GM23338 (cell line): ENCODE results near the gene AGPS. TPM values are rescaled to one million over a fixed set of nuclear protein-coding genes. Genes with fewer than 3 reads are reported as not detected.

Source experiments
- ATAC-seq: fragments of 200-7000 bp; cut with Tn5 transposase; 3 replicates; pipeline ENCODE4 v1.9.1; 2020
- DNase-seq: peaks from one replicate; pipeline ENCODE4 v3.0.0-alpha.2; 2015; ENCODE audit warnings: low spot score
- H2AFZ ChIP-seq: fragments of 200-600 bp; sonication (generic); 2 replicates; pipeline ENCODE4 v1.8.0; 2016; ENCODE audit warnings: antibody characterized with exemption, mild to moderate bottlenecking, moderate library complexity
- H3F3A ChIP-seq: fragments of 200-600 bp; sonication (generic); replicated peaks from 2 replicates; pipeline ENCODE4 v1.8.0; 2017; ENCODE audit warnings: antibody characterized with exemption, mixed run types, low read depth
- H3K27ac ChIP-seq: fragments of 200-600 bp; sonication (generic); 2 replicates; pipeline ENCODE4 v1.6.1; 2016; ENCODE audit warnings: low read depth
- H3K27me3 ChIP-seq: fragments of 200-600 bp; sonication (generic); 2 replicates; pipeline ENCODE4 v1.8.0; 2016; ENCODE audit warnings: mild to moderate bottlenecking, mixed run types, moderate library complexity; ENCODE audit not compliant: insufficient read depth
- H3K36me3 ChIP-seq: fragments of 200-600 bp; sonication (generic); 2 replicates; pipeline ENCODE4 v1.8.0; 2016; ENCODE audit warnings: mild to moderate bottlenecking; ENCODE audit not compliant: insufficient read depth
- H3K4me1 ChIP-seq: fragments of 200-600 bp; sonication (generic); 2 replicates; pipeline ENCODE4 v1.8.0; 2016; ENCODE audit warnings: mild to moderate bottlenecking, moderate library complexity; ENCODE audit not compliant: insufficient read depth
- H3K4me2 ChIP-seq: fragments of 200-600 bp; sonication (generic); 2 replicates; pipeline ENCODE4 v1.7.1; 2017; ENCODE audit warnings: mixed run types
- H3K4me3 ChIP-seq: fragments of 200-600 bp; sonication (generic); 2 replicates; pipeline ENCODE4 v1.6.1; 2016; ENCODE audit warnings: mixed run types
- H3K79me2 ChIP-seq: fragments of 200-600 bp; sonication (generic); replicated peaks from 2 replicates; pipeline ENCODE4 v1.8.0; 2017; ENCODE audit warnings: mild to moderate bottlenecking; ENCODE audit not compliant: insufficient read depth
- H3K9me2 ChIP-seq: fragments of 200-600 bp; sonication (generic); 2 replicates; pipeline ENCODE4 v1.8.0; 2017; ENCODE audit not compliant: insufficient read depth
- H4K20me1 ChIP-seq: fragments of 200-600 bp; sonication (generic); replicated peaks from 2 replicates; pipeline ENCODE4 v1.8.0; 2017; ENCODE audit warnings: mild to moderate bottlenecking; ENCODE audit not compliant: insufficient read depth
- H3K27ac Mint-ChIP-seq: 2 replicates; pipeline ENCODE4 v1.8.0; 2020; ENCODE audit warnings: inconsistent platforms, mild to moderate bottlenecking, moderate library complexity, mixed read lengths
- H3K27me3 Mint-ChIP-seq: 3 replicates; pipeline ENCODE4 v1.8.0; 2022; ENCODE audit warnings: low read depth, mild to moderate bottlenecking, moderate library complexity, mixed read lengths, inconsistent platforms; ENCODE audit not compliant: insufficient read depth, poor library complexity
- H3K36me3 Mint-ChIP-seq: 3 replicates; pipeline ENCODE4 v1.8.0; 2021; ENCODE audit warnings: low read depth, mild to moderate bottlenecking, inconsistent platforms, moderate library complexity, mixed read lengths
- H3K4me1 Mint-ChIP-seq: 3 replicates; pipeline ENCODE4 v1.8.0; 2020; ENCODE audit warnings: mild to moderate bottlenecking, inconsistent platforms, mixed read lengths
- H3K4me3 Mint-ChIP-seq: 3 replicates; pipeline ENCODE4 v1.8.0; 2021; ENCODE audit warnings: moderate library complexity, mild to moderate bottlenecking, inconsistent platforms, mixed read lengths
- H3K9me3 Mint-ChIP-seq: 3 replicates; pipeline ENCODE4 v1.8.0; 2020; ENCODE audit warnings: moderate library complexity, mild to moderate bottlenecking, inconsistent platforms, mixed read lengths
- CTCF ChIP-seq, 2 experiments: fragments of 200-600 bp in 1 of 2; sonication (generic) in 1 of 2; conservative IDR thresholded peaks; 2 replicates each; pipeline versions ENCODE4 v1.5.1 to v1.6.1; 2016 to 2017; ENCODE audit warnings: antibody characterized with exemption in 2 of 2, low read depth in 2 of 2, mild to moderate bottlenecking in 2 of 2, moderate library complexity in 1 of 2
- ETS1 ChIP-seq: IDR thresholded peaks from 2 replicates; pipeline ENCODE4 v1.6.1; 2016; ENCODE audit warnings: antibody characterized with exemption
- EZH2phosphoT487 ChIP-seq: fragments of 200-600 bp; sonication (generic); IDR thresholded peaks from one replicate; pipeline ENCODE4 v1.8.1; 2018; ENCODE audit warnings: antibody characterized with exemption; ENCODE audit not compliant: unreplicated experiment
- JUNB ChIP-seq: IDR thresholded peaks from one replicate; pipeline ENCODE4 v1.6.1; 2016; ENCODE audit warnings: antibody characterized with exemption; ENCODE audit not compliant: unreplicated experiment
- NANOG ChIP-seq: IDR thresholded peaks from 2 replicates; pipeline ENCODE4 v1.6.1; 2016; ENCODE audit warnings: antibody characterized with exemption, borderline replicate concordance
- POLR2AphosphoS5 ChIP-seq: IDR thresholded peaks from 2 replicates; pipeline ENCODE4 v1.6.1; 2016; ENCODE audit warnings: antibody characterized with exemption, low read depth
- STAT1 ChIP-seq: IDR thresholded peaks from one replicate; pipeline ENCODE4 v1.6.1; 2016; ENCODE audit warnings: antibody characterized with exemption; ENCODE audit not compliant: unreplicated experiment
- ZNF114 ChIP-seq: fragments of 250-450 bp; sonication (Bioruptor Pico); IDR thresholded peaks from 2 replicates; pipeline ENCODE4 v1.5.0; 2020; ENCODE audit warnings: mild to moderate bottlenecking, moderate library complexity
- ZNF331 ChIP-seq: fragments of 250-450 bp; sonication (Bioruptor Pico); IDR thresholded peaks from 2 replicates; pipeline ENCODE4 v1.5.0; 2020; ENCODE audit warnings: low read depth, mild to moderate bottlenecking, moderate library complexity
- polyA plus RNA-seq: library from polyadenylated mRNA; unstranded; fragments of >200 nt; fragmentation: Nextera tagmentation; extraction: Ambion mirVana; gene quantifications from 2 replicates; pipeline ENCODE4 v1.2.1, GENCODE V29; 2016
- total RNA-seq: library from RNA; depleted of rRNA; stranded (reverse); fragments of >200 nt; shearing (Covaris generic); gene quantifications from 2 replicates; pipeline ENCODE4 v1.2.3, GENCODE V29; 2014

The AGPS gene
- total and polyA plus RNA-seq, 2 experiments from 2014 or later = 14.6 to 73.2 TPM

DNA sequence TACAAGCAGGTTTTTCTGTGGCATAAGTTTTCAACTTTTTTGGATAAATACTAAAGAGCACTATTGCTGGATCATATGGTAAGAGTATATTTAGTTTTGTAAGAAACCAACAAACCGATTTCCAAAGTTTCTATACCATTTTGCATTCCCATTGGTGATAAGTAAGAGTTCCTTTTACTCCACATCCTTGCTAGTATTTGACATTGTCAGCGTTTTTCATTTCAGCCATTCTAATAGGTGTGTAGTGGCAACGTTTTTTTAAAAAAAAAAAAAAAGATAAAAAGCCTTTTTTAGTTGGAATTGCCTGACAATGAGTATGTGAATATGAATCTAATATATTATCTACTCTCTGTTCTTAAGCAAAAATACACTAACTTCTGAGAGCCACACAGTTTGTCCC, 185.9 kb downstream of the AGPS start:
- Histone ChIP-seq H2AFZ (no peak overlapping the region), H4K20me1 (no peaks in the 10 kb centered on the region), H3K27me3 (no peaks in the 10 kb centered on the region), H3K27ac (no peak overlapping the region), H3K4me2 (no peak overlapping the region), H3K4me1 (no peaks in the 10 kb centered on the region), H3K4me3 (no peak overlapping the region), H3F3A (no peaks in the 10 kb centered on the region), H3K79me2 (no peaks in the 10 kb centered on the region), H3K9me2 (peaks cover 12% of the 10 kb centered on the region; the same call in 1 of the 2 replicates), H3K36me3 (no peaks in the 10 kb centered on the region)
- H3K4me3 Mint-ChIP-seq = no peak overlapping the region
- DNase-seq (no peak), ATAC-seq (no peak)
- H3K36me3 Mint-ChIP-seq = no peaks in the 10 kb centered on the region
- no peak for TF ChIP-seq JUNB
- no peaks in the 10 kb centered on the region for H3K4me1 Mint-ChIP-seq
- H3K9me3 Mint-ChIP-seq = no peaks in the 10 kb centered on the region
- no peak overlapping the region for H3K27ac Mint-ChIP-seq
- no peaks in the 10 kb centered on the region for H3K27me3 Mint-ChIP-seq

DNA sequence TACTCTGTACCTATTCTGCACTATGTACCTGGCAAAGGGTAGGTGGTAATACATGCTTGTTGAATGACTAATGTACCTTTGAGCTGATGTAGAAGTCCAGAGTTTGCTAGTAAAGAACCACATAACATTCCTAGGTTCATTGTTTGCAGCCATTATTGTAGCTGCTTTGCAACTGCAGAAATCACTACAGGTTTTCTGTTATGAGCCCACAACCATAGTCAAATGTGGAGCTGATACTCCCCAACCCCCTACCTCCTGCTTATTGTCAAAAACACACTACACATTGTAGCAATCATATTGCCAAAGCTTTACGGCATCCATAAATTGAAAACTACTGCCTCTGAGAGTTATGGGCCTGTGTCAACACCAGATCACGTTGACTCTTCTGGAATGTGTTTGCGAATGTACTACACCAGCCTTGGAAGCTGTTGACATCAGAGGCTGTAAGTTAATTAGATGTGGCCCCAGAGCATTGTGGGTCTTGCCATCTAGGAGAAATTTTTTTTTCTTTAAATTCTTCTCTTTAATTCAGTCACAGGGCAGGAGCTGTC, 187.0 kb downstream of the AGPS start:
- Histone ChIP-seq H3F3A (no peaks in the 10 kb centered on the region), H3K9me2 (peaks cover 12% of the 10 kb centered on the region; the same call in 1 of the 2 replicates), H3K4me1 (no peaks in the 10 kb centered on the region), H3K79me2 (no peaks in the 10 kb centered on the region), H2AFZ (no peak overlapping the region), H3K36me3 (no peaks in the 10 kb centered on the region), H4K20me1 (no peaks in the 10 kb centered on the region), H3K27ac (no peak overlapping the region), H3K4me2 (no peak overlapping the region), H3K27me3 (no peaks in the 10 kb centered on the region), H3K4me3 (no peak overlapping the region)
- ATAC-seq (no peak), DNase-seq (no peak)
- Mint-ChIP-seq H3K4me1 (no peaks in the 10 kb centered on the region), H3K27ac (no peak overlapping the region), H3K36me3 (no peaks in the 10 kb centered on the region), H3K9me3 (no peaks in the 10 kb centered on the region), H3K27me3 (no peaks in the 10 kb centered on the region), H3K4me3 (no peak overlapping the region)
- TF ChIP-seq POLR2AphosphoS5 (no peak), NANOG (no peak), ETS1 (no peak), ZNF331 (CRISPR knock-in tag) (no peak), EZH2phosphoT487 (no peak), JUNB (no peak), STAT1 (no peak)

DNA sequence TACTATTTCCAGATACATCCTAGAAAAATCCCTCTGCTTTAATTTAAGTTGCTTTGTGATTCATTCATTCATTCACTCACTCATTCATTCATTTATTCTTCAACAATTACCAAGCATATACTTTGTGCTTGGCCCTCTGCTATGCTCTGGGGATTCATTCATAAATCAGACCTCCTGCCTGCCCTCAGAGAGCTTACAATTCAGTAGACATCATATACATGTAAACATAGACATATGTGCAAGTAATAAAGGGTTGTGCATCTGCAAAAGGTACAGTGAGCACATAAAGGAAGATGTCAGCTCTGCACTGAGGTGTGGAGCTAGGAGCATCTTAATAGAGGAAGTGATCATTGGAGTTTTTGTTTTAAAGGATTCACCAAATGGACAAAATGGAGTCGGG, 189.4 kb downstream of the AGPS start:
- Histone ChIP-seq H4K20me1 (no peaks in the 10 kb centered on the region), H3K9me2 (peaks cover 12% of the 10 kb centered on the region; the same call in 1 of the 2 replicates), H2AFZ (no peak overlapping the region), H3K4me2 (no peak overlapping the region), H3K27ac (no peak overlapping the region), H3K36me3 (no peaks in the 10 kb centered on the region), H3K4me3 (no peak overlapping the region), H3K79me2 (no peaks in the 10 kb centered on the region), H3F3A (no peaks in the 10 kb centered on the region), H3K4me1 (no peaks in the 10 kb centered on the region), H3K27me3 (no peaks in the 10 kb centered on the region)
- H3K9me3 Mint-ChIP-seq = no peaks in the 10 kb centered on the region
- ATAC-seq = no peak
- TF ChIP-seq POLR2AphosphoS5 (no peak), ZNF331 (CRISPR knock-in tag) (no peak), ZNF114 (no peak), CTCF (conservative IDR thresholded peaks at IDR 0.05; ENCODE audit: low read depth in 2 of 2) (no peak)
- no peak overlapping the region for H3K4me3 Mint-ChIP-seq
- no peaks in the 10 kb centered on the region for H3K27me3 Mint-ChIP-seq
- H3K4me1 Mint-ChIP-seq = no peaks in the 10 kb centered on the region
- DNase-seq = no peak
- H3K27ac Mint-ChIP-seq = no peak overlapping the region
- no peaks in the 10 kb centered on the region for H3K36me3 Mint-ChIP-seq
